ENCODE measurements around the gene PLET1.

GRCh38 chr11:112200252-112200651 lies 60.4 kb downstream of the PLET1 start:
- no peak for TF ChIP-seq CTCF (IDR thresholded peaks at IDR 0.05; ENCODE audit: insufficient read depth, low read length)
- no peak for TF ChIP-seq REST (IDR thresholded peaks at IDR 0.05; ENCODE audit: insufficient replicate concordance, low read depth)
- no peak for TF ChIP-seq POLR2AphosphoS5 (IDR thresholded peaks at IDR 0.05; ENCODE audit: low read depth)
- no peak for TF ChIP-seq GABPA (IDR thresholded peaks at IDR 0.05; ENCODE audit: low read depth)

Data from HL-60 (cell line).